Esophagus (tissue), 2 donors: Measurements from ENCODE around the gene KRTAP10-9. TPM values are rescaled to one million over a fixed set of nuclear protein-coding genes. Genes with fewer than 3 reads are reported as not detected.
"Not testable (repeated sequence)": the region's sequence is repeated elsewhere in the genome, so short reads cannot be mapped to it uniquely, and the experiment has no call there.

ENCODE experiments used
- H3K27ac ChIP-seq, 2 donors: one replicate each; pipeline ENCODE4 v1.5.1; 2013; ENCODE audit warnings: low read depth in 2 of 2, mild to moderate bottlenecking in 2 of 2, inconsistent platforms in 1 of 2, low read length in 1 of 2, moderate library complexity in 1 of 2
- H3K27me3 ChIP-seq, 2 donors: one replicate each; pipeline ENCODE4 v1.6.1; 2013; ENCODE audit warnings: low read length in 2 of 2, control low read depth in 1 of 2, mild to moderate bottlenecking in 1 of 2; ENCODE audit not compliant: insufficient read depth in 2 of 2, control insufficient read depth in 1 of 2
- H3K36me3 ChIP-seq, 2 donors: one replicate each; pipeline ENCODE4 v1.6.1; 2013; ENCODE audit warnings: low read length in 1 of 2; ENCODE audit not compliant: control insufficient read depth in 2 of 2, insufficient read depth in 2 of 2
- H3K4me1 ChIP-seq, 2 donors: one replicate each; pipeline ENCODE4 v1.6.1; 2013; ENCODE audit warnings: low read length in 1 of 2; ENCODE audit not compliant: control insufficient read depth in 2 of 2, insufficient read depth in 2 of 2
- H3K4me3 ChIP-seq, 2 donors: one replicate each; pipeline ENCODE4 v1.5.1; 2013; ENCODE audit warnings: low read length in 2 of 2, mild to moderate bottlenecking in 2 of 2, low read depth in 1 of 2, moderate library complexity in 1 of 2
- H3K9me3 ChIP-seq, 2 donors: one replicate each; pipeline ENCODE4 v1.6.1; 2013; ENCODE audit warnings: mild to moderate bottlenecking in 2 of 2, low read depth in 1 of 2, low read length in 1 of 2, moderate library complexity in 1 of 2; ENCODE audit not compliant: control insufficient read depth in 2 of 2, insufficient read depth in 1 of 2
- WGBS, 2 donors: extraction: QIAGEN DNeasy Blood & Tissue Kit; methylation state at CpG; one replicate each; pipeline ENCODE4 v1.1.7; 2013; 5-methylcytosine and 5-hydroxymethylcytosine counted together
- polyA plus RNA-seq, 2 donors: library from polyadenylated mRNA; stranded (reverse); fragments of 200-250 nt; gene quantifications; one replicate each; pipeline ENCODE4 v1.2.3, GENCODE V29; 2013
- donor health status: healthy with polysubstance abuse.
- donor health status: Bipolar disorder and iron deficiency.

KRTAP10-9 gene
- polyA plus RNA-seq, 2 donors, result not detected

GRCh38 chr21:44646366-44647221, 19.7 kb downstream of the KRTAP10-9 start, which contains the start of gene KRTAP10-11:
Gene KRTAP10-11 (plus strand): TSS chr21:44646414. CDS start chr21:44646459, 45 bp downstream.
- H3K4me1 ChIP-seq, H3K27me3 ChIP-seq, H3K4me3 ChIP-seq, H3K27ac ChIP-seq, H3K9me3 ChIP-seq, H3K36me3 ChIP-seq: not testable (repeated sequence)
- WGBS, 2 donors, result 67 to 73% methylated on average over 21 of the region's 21 CpGs

- H3K27me3 ChIP-seq, result no peaks in the 10 kb centered on the region
- no peak overlapping the region for H3K27ac ChIP-seq
- H3K9me3 ChIP-seq, result peaks cover 0 to 7% of the 10 kb centered on the region in 2 donors
- WGBS, 2 donors, result 51 to 58% methylated on average over 8 of the region's 8 CpGs
- H3K4me1 ChIP-seq, result no peaks in the 10 kb centered on the region
- no peak overlapping the region for H3K4me3 ChIP-seq
- H3K36me3 ChIP-seq, result no peaks in the 10 kb centered on the region
These were observed 20.3 kb downstream of the KRTAP10-9 start for GRCh38 chr21:44647222-44647552.

GRCh38 chr21:44648557-44649311, 21.8 kb downstream of the KRTAP10-9 start:
- peaks cover 0 to 4% of the 10 kb centered on the region in 2 donors for H3K9me3 ChIP-seq
- no peaks in the 10 kb centered on the region for H3K36me3 ChIP-seq
- H3K27ac ChIP-seq, result no peak overlapping the region
- H3K4me3 ChIP-seq, result no peak overlapping the region
- H3K4me1 ChIP-seq, result no peaks in the 10 kb centered on the region
- 76 to 81% methylated on average over 32 to 33 of the region's 33 CpGs for WGBS, 2 donors
- H3K27me3 ChIP-seq, result no peaks in the 10 kb centered on the region

DNA sequence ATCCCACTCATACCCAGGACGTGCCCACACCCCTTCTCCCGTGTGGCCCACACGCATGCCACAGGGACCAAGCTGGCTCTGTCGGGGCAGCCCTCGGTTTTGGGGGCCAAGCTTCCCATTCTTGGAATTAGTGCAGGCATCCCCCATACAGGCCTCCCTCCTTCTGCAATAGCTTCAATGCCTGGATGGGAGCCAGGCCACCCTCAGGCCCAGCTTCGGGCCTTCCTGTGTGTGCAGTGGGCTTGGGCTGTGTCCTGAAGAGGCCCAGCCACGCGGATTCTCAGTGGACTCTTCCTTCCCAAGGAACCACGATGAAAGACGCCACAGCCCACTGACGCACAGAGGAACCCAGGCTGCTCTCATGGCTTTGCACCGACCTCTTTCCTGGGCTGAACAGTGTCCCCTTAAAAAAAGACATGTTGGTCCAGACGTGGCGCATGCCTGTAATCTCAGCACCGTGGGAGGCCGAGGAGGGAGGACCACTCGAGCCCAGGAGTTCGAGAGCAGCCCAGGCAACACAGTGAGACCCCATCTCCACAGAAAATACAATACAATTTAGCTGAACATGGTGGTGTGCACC, 22.7 kb downstream of the KRTAP10-9 start:
- Histone ChIP-seq H3K27me3 (no peaks in the 10 kb centered on the region), H3K4me1 (no peaks in the 10 kb centered on the region), H3K9me3 (no peaks in the 10 kb centered on the region), H3K36me3 (no peaks in the 10 kb centered on the region), H3K27ac (no peak overlapping the region), H3K4me3 (no peak overlapping the region)
- WGBS, 2 donors, result 88 to 89% methylated on average over 18 of the region's 18 CpGs

DNA sequence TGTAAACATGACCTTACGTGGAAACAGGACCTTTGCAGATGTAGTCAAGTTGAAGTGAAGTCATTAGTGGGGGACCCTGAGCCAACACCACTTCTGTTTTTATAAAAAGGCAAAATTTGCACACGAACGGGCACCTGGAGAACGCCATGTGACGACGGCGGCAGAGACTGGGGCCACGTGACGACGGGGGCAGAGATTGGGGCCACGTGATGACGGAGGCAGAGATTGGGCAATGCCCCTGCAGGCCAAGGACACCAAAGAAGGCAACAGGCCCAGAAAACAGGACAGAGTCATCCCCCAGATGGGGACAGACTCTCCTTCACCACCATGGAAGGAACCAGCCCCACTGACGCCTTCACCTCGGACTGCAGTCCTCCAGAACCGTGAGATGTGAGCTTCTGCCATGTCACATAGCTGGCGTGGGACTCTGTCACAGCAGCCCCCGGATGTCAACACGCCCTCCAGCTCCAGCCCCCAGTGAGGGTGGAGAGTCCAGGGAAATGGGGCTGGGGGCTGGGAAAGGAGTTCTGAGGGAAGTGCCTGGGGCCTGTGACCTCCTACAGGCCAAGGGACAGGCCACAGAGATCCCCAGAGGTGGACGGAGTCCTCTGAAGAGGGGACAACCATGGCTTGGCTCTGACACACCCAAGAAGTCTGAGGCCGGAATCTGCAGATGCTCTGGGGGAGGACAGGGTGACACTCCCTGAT, 23.5 kb downstream of the KRTAP10-9 start:
- Histone ChIP-seq H3K36me3 (no peaks in the 10 kb centered on the region), H3K4me1 (no peaks in the 10 kb centered on the region), H3K4me3 (no peak overlapping the region), H3K27ac (no peak overlapping the region), H3K9me3 (no peaks in the 10 kb centered on the region), H3K27me3 (no peaks in the 10 kb centered on the region)
- 89 to 90% methylated on average over 20 of the region's 20 CpGs for WGBS, 2 donors

GRCh38 chr21:44650973-44651675, 24.2 kb downstream of the KRTAP10-9 start:
- no peaks in the 10 kb centered on the region for H3K4me1 ChIP-seq
- no peak overlapping the region for H3K27ac ChIP-seq
- no peaks in the 10 kb centered on the region for H3K27me3 ChIP-seq
- no peaks in the 10 kb centered on the region for H3K9me3 ChIP-seq
- no peak overlapping the region for H3K4me3 ChIP-seq
- WGBS, 2 donors, result 83 to 92% methylated on average over 12 of the region's 12 CpGs
- H3K36me3 ChIP-seq, result no peaks in the 10 kb centered on the region

GRCh38 chr21:44653123-44653522, 26.2 kb downstream of the KRTAP10-9 start:
- Histone ChIP-seq H3K27me3 (no peaks in the 10 kb centered on the region), H3K4me3 (no peak overlapping the region), H3K36me3 (no peaks in the 10 kb centered on the region), H3K4me1 (peaks cover 0 to 6% of the 10 kb centered on the region in 2 donors), H3K27ac (no peak overlapping the region), H3K9me3 (no peaks in the 10 kb centered on the region)
- 65 to 69% methylated on average over 14 of the region's 14 CpGs for WGBS, 2 donors

DNA sequence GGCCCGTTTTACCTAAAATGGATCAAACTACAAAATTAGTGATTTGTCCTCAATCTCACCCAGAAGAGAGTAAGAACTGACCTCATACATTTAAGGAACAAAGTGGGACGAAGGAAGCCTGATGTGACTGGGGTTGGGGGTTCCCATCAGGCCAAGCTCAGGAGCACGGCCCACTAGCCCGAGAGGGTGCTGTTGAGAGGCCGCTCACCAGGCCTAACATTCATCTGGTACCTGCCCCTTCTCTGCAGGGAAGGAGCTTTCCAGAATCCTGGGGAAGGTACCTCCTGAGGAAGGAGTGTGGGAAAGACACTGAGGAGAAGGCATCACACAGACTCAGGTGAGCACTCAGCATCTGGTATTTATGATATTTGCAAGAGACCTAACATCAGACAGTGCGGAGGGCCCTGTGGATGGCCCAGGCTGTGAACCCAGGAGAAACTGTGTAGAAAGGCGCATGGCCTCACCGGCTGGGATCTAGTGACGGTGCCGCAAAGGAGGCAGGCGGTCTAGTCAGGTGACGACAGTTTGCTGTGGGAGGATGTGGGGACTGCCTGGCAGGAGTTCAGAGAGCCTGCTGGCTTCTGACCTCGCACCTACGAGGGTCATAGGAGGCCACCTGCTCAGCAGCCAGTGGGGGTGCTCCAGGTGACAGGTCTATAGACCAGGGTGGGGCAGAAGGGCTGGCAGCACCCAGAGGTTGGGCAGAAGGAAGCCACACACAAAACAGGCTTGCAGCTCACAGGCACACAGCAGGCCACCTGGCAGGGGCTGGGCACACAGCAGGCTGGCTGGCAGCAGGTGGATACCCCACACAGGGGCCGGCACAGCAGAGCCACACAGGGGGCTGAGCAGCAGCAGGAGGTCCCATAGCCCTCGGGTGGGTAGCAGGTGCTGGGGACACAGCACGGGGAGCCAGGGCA, 27.0 kb downstream of the KRTAP10-9 start:
- Histone ChIP-seq H3K4me1 (peaks cover 0 to 6% of the 10 kb centered on the region in 2 donors), H3K9me3 (no peaks in the 10 kb centered on the region), H3K36me3 (no peaks in the 10 kb centered on the region), H3K4me3 (no peak overlapping the region), H3K27me3 (no peaks in the 10 kb centered on the region), H3K27ac (no peak overlapping the region)
- 71 to 80% methylated on average over 17 of the region's 17 CpGs for WGBS, 2 donors
